LNCaP clone FGC (cell line): Measurements from ENCODE around the gene ATP8B1.
A peak's percentile ranks its signal among the peaks of the same experiment; 100 is the strongest.

Experiments used
- DNase-seq: peaks from one replicate; pipeline ENCODE4 v3.0.0-alpha.2; 2011; ENCODE audit warnings: low read depth
- H3K4me3 ChIP-seq: 2 replicates; pipeline ENCODE4 v1.5.1; 2011; ENCODE audit warnings: mild to moderate bottlenecking, low read depth, low read length, control low read depth
- TF ChIP-seq, protein P1 (sequence below): IDR thresholded peaks from 2 replicates; pipeline ENCODE4 v1.5.1; 2012; ENCODE audit warnings: mild to moderate bottlenecking; ENCODE audit not compliant: control insufficient read depth, insufficient read depth; ENCODE audit errors: extremely low read depth

The ATP8B1 gene

DNA sequence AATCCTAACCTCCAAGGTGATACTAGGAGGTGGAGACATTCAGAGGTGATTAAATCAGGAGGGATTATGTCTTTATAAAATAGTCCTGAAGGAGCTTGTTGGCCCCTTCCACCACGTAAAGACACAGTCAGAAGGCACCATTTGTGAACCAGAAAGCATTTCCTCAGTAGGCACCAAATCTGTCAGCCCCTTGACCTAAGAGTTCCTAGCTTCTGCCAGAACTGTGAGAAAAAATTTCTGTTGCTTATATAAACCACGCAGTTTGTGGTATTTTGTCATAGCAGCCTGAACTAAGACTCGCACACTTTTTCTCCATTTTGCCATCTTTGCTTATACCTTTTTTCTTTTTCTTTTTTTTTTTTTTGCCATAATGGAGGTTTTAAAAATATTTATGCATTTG is 162.9 kb downstream of the ATP8B1 start:
- no peak for DNase-seq
- no peak overlapping the region for H3K4me3 ChIP-seq
- TF ChIP-seq, protein P1, sequence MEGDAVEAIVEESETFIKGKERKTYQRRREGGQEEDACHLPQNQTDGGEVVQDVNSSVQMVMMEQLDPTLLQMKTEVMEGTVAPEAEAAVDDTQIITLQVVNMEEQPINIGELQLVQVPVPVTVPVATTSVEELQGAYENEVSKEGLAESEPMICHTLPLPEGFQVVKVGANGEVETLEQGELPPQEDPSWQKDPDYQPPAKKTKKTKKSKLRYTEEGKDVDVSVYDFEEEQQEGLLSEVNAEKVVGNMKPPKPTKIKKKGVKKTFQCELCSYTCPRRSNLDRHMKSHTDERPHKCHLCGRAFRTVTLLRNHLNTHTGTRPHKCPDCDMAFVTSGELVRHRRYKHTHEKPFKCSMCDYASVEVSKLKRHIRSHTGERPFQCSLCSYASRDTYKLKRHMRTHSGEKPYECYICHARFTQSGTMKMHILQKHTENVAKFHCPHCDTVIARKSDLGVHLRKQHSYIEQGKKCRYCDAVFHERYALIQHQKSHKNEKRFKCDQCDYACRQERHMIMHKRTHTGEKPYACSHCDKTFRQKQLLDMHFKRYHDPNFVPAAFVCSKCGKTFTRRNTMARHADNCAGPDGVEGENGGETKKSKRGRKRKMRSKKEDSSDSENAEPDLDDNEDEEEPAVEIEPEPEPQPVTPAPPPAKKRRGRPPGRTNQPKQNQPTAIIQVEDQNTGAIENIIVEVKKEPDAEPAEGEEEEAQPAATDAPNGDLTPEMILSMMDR, result no peak

DNA sequence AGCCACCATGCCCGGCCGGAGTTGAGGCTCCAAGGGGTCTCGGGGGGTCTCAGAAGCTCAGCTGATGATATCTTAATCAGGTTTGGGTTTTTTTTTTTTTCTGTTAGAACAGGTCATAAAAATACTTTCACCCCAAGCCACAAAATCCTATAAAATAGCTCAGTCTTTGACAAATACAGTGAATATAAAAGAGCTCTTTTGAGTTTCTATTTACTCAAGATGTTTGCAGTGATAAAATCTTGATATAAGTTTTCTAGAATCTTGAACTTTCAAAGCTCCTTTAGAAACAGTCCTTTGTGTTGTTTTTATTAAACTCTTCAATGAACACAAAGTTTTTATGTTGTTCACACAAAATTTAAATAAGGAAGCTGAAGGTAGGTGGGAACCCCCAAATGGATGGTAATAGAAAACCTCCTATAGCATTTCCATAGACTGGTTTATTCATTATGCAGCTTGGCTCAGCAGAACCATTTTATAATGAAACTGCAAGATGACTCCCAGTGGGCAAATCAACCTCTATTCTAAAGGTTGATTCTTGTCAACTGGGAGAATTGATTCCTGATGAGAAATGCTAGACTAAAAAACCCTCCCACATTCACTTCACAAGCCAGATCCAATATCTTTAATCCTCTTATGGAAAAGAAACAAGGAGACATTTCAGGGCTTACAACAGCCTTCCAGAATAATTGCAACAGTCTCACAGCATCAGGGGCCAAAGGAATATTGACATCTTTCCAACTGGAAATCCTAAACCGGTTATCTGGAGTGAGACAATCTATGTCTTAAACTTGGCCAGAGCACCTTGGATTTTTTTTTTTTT is 167.9 kb downstream of the ATP8B1 start:
- TF ChIP-seq, protein P1, result no peak
- peak; percentile 43 for DNase-seq
- H3K4me3 ChIP-seq, result no peak overlapping the region

DNA sequence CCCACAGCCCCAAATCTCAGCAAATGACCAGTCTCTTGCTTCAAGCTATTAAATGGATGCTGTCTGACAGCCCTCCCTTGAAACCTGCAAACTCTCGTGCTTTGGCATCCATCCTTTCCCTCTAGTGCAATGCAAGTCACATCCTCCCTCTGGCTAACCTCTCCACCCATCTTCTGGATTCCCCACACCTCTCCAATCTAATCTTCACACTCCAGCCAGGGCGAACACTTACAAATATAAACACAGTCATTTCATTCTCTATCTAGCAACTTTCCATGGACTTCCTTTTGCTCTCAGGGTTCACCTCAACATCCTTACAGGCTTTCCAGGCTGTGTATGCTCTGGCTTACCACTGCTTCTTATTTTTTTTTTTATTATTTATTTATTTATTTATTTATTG is 171.4 kb downstream of the ATP8B1 start:
- H3K4me3 ChIP-seq, result no peak overlapping the region
- TF ChIP-seq, protein P1, result no peak
- no peak for DNase-seq

DNA sequence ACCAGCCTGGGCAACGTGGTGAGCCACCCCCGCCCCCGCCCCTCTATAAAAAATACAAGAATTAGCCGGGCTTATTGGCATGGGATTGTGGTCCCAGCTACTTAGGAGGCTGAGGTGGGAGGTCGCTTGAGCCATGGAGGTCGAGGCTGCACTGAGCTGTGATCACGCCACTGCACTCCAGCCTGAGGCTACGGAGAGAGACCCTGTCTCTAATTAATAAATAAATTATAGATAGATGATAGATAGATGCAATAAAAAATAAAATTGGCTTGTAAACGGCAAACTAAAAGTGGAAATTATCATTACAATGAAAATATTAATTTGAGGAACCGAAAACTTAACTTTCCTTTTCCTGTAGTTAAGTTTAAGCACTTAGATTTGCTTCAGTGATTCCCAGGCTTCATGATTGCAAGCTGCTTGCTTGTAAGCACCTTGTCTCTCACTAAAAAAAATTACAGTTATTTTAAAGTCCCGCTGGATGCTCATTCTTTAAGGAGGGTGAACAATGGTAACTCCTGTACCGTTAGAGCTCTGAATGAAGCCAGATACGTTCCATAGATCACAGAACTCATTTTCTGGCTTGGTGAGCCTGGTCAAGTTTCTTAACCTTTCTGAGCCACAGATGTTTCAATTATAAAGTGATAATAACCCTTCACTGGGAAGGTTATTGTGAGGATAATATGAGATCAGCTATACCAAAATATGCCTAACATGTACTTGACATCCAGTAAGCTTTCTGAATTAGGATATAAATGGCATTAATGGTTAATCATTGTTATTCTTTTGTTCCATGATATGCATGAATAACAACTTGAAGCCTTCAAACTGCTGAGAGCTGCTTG is 172.1 kb downstream of the ATP8B1 start:
- no peak for DNase-seq
- TF ChIP-seq, protein P1, result no peak

DNA sequence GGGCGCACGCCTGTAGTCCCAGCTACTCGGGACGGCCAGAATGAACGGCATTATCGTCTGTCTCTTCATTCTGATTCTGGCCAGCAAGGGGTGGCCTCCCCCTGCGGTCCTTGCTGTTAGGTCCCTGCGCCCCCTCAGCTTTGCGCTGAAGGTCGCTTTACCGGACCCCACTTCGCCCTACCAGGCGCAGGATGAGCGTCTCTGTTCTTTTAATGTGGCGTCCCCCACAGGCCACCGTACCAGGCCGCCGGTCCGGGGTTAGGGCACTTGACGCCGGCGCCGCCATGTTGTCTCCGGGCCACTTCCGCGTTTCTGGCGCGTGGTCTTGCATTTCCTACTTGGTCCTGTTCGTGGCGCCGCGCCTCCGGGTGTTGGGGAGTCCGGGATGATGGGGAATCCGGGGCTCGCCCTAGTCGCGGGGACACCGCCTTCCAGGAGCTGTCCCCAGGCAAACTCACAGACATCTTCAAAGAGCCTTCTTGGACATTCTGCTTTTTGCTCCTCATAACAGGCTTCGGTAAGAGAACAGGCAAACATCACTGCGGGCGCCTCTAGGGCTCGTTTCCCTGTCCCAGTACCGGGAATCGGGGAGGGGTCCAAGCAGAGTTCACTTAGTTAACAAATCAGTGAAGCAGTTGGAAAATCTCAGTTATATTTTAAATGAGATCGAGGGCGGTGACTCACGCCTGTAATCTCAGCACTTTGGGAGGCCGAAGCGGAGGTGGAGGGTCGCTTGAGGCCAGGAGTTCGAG is 172.9 kb downstream of the ATP8B1 start:
- H3K4me3 ChIP-seq, result peak overlapping the region; percentile 58
- TF ChIP-seq, protein P1, result peak; percentile 72
- peak; percentile 56 for DNase-seq

More for the DNA sequence above, 172.1 kb downstream of the ATP8B1 start:
- peak overlapping the region; percentile 58 for H3K4me3 ChIP-seq

DNA sequence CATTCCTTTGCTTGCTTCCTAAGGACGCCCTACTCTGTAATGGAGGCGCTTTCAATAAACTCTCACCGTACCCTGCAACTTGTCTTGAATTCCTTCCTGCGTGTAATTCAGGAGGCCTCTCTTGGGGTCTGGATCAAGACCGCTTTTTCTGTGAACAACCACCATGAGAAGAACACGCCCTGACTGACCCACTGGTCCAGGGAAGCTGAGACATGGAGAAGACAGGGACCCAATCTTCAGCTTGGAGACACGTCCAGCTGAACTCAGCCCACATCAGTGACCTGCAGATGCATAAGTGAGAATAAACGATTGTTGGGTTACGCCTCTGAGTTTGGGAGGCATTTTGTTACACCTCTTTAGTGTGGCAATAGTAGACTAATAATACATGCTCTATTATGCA is 173.7 kb downstream of the ATP8B1 start:
- TF ChIP-seq, protein P1, result no peak
- H3K4me3 ChIP-seq, result peak overlapping the region; percentile 58; the same call in 1 of the 2 replicates
- DNase-seq, result no peak
